Measurements from ENCODE around the gene ZNF672. TPM values are rescaled to one million over a fixed set of nuclear protein-coding genes. Genes with fewer than 3 reads are reported as not detected.
A peak's percentile ranks its signal among the peaks of the same experiment; 100 is the strongest.
"Not testable (repeated sequence)": the region's sequence is repeated elsewhere in the genome, so short reads cannot be mapped to it uniquely, and the experiment has no call there.

Gene ZNF672
- total RNA-seq, 1 experiment from 2014 or later = 16.7 TPM

- Histone ChIP-seq H3K36me3 (ENCODE audit: insufficient read depth, low read length) (no peaks in the 10 kb centered on the region), H3K9ac (ENCODE audit: low read length) (peak overlapping the region; percentile 78), H3K79me2 (ENCODE audit: low read length) (peaks cover 2% of the 10 kb centered on the region), H3K9me3 (ENCODE audit: low read length) (no peaks in the 10 kb centered on the region), H3K4me2 (ENCODE audit: low read depth, low read length, poor library complexity, severe bottlenecking) (peak overlapping the region; percentile 83), H3K9me2 (replicated peaks; ENCODE audit: insufficient read depth, low read length) (no peaks in the 10 kb centered on the region), H3K4me1 (ENCODE audit: low read length) (peaks cover 34% of the 10 kb centered on the region), H3K27ac (ENCODE audit: low read length) (no peak overlapping the region), H2AFZ (ENCODE audit: low read length) (peak overlapping the region; percentile 89), H4K20me1 (ENCODE audit: insufficient read depth, low read depth, low read length) (no peaks in the 10 kb centered on the region), H3K4me3 (ENCODE audit: low read length) (peak overlapping the region; percentile 75), H3K27me3 (ENCODE audit: low read length) (no peaks in the 10 kb centered on the region)
- DNase-seq = peak; percentile 89
Observed at GRCh38 chr1:248862998-248863881, 25.2 kb downstream of the ZNF672 start.

GRCh38 chr1:248871837-248872401 is 33.9 kb downstream of the ZNF672 start:
- H3K36me3 ChIP-seq (ENCODE audit: insufficient read depth, low read length) = no peaks in the 10 kb centered on the region
- H3K9me3 ChIP-seq (ENCODE audit: low read length) = no peaks in the 10 kb centered on the region
- H3K4me3 ChIP-seq (ENCODE audit: low read length) = no peak overlapping the region
- H2AFZ ChIP-seq (ENCODE audit: low read length) = no peak overlapping the region
- H3K27ac ChIP-seq (ENCODE audit: low read length) = no peak overlapping the region
- peak; percentile 29 for DNase-seq
- H3K79me2 ChIP-seq (ENCODE audit: low read length) = no peaks in the 10 kb centered on the region
- no peak overlapping the region for H3K9ac ChIP-seq (ENCODE audit: low read length)
- no peaks in the 10 kb centered on the region for H3K27me3 ChIP-seq (ENCODE audit: low read length)
- H3K9me2 ChIP-seq (replicated peaks; ENCODE audit: insufficient read depth, low read length) = no peaks in the 10 kb centered on the region
- H3K4me2 ChIP-seq (ENCODE audit: low read depth, low read length, poor library complexity, severe bottlenecking) = peak overlapping the region; percentile 68
- no peaks in the 10 kb centered on the region for H4K20me1 ChIP-seq (ENCODE audit: insufficient read depth, low read depth, low read length)
- peaks cover 25% of the 10 kb centered on the region for H3K4me1 ChIP-seq (ENCODE audit: low read length)

- H4K20me1 ChIP-seq (ENCODE audit: insufficient read depth, low read depth, low read length) = no peaks in the 10 kb centered on the region
- H3K4me1 ChIP-seq (ENCODE audit: low read length) = peaks cover 25% of the 10 kb centered on the region
- H3K79me2 ChIP-seq (ENCODE audit: low read length) = no peaks in the 10 kb centered on the region
- peak overlapping the region; percentile 68 for H3K4me2 ChIP-seq (ENCODE audit: low read depth, low read length, poor library complexity, severe bottlenecking)
- H3K9me2 ChIP-seq (replicated peaks; ENCODE audit: insufficient read depth, low read length) = no peaks in the 10 kb centered on the region
- peak overlapping the region; percentile 70 for H3K9ac ChIP-seq (ENCODE audit: low read length)
- H3K27me3 ChIP-seq (ENCODE audit: low read length) = no peaks in the 10 kb centered on the region
- H2AFZ ChIP-seq (ENCODE audit: low read length) = peak overlapping the region; percentile 94
- H3K27ac ChIP-seq (ENCODE audit: low read length) = peak overlapping the region; percentile 45
- H3K36me3 ChIP-seq (ENCODE audit: insufficient read depth, low read length) = no peaks in the 10 kb centered on the region
- H3K9me3 ChIP-seq (ENCODE audit: low read length) = no peaks in the 10 kb centered on the region
- peak overlapping the region; percentile 77 for H3K4me3 ChIP-seq (ENCODE audit: low read length)
- peak; percentile 82 for DNase-seq
Observed at GRCh38 chr1:248872752-248873408, 34.9 kb downstream of the ZNF672 start.

- no peaks in the 10 kb centered on the region for H3K79me2 ChIP-seq (ENCODE audit: low read length)
- H3K27me3 ChIP-seq (ENCODE audit: low read length) = no peaks in the 10 kb centered on the region
- H3K9me3 ChIP-seq (ENCODE audit: low read length) = no peaks in the 10 kb centered on the region
- peak; percentile 98 for DNase-seq
- peak overlapping the region; percentile 70 for H3K9ac ChIP-seq (ENCODE audit: low read length)
- H3K36me3 ChIP-seq (ENCODE audit: insufficient read depth, low read length) = no peaks in the 10 kb centered on the region
- H3K4me1 ChIP-seq (ENCODE audit: low read length) = peaks cover 25% of the 10 kb centered on the region
- H3K27ac ChIP-seq (ENCODE audit: low read length) = peak overlapping the region; percentile 45
- peak overlapping the region; percentile 68 for H3K4me2 ChIP-seq (ENCODE audit: low read depth, low read length, poor library complexity, severe bottlenecking)
- peak overlapping the region; percentile 77 for H3K4me3 ChIP-seq (ENCODE audit: low read length)
- peak overlapping the region; percentile 94 for H2AFZ ChIP-seq (ENCODE audit: low read length)
- H3K9me2 ChIP-seq (replicated peaks; ENCODE audit: insufficient read depth, low read length) = no peaks in the 10 kb centered on the region
- H4K20me1 ChIP-seq (ENCODE audit: insufficient read depth, low read depth, low read length) = no peaks in the 10 kb centered on the region
Observed at GRCh38 chr1:248873409-248873992, 35.5 kb downstream of the ZNF672 start.

GRCh38 chr1:248873993-248874533 is 36.0 kb downstream of the ZNF672 start:
- H3K4me2 ChIP-seq (ENCODE audit: low read depth, low read length, poor library complexity, severe bottlenecking) = peak overlapping the region; percentile 68
- no peak overlapping the region for H2AFZ ChIP-seq (ENCODE audit: low read length)
- H4K20me1 ChIP-seq (ENCODE audit: insufficient read depth, low read depth, low read length) = no peaks in the 10 kb centered on the region
- H3K4me1 ChIP-seq (ENCODE audit: low read length) = peaks cover 23% of the 10 kb centered on the region
- H3K9me3 ChIP-seq (ENCODE audit: low read length) = no peaks in the 10 kb centered on the region
- H3K36me3 ChIP-seq (ENCODE audit: insufficient read depth, low read length) = no peaks in the 10 kb centered on the region
- H3K9ac ChIP-seq (ENCODE audit: low read length) = peak overlapping the region; percentile 70
- DNase-seq = peak; percentile 93
- H3K9me2 ChIP-seq (replicated peaks; ENCODE audit: insufficient read depth, low read length) = no peaks in the 10 kb centered on the region
- peak overlapping the region; percentile 77 for H3K4me3 ChIP-seq (ENCODE audit: low read length)
- H3K27me3 ChIP-seq (ENCODE audit: low read length) = no peaks in the 10 kb centered on the region
- H3K79me2 ChIP-seq (ENCODE audit: low read length) = no peaks in the 10 kb centered on the region
- 0 out of 2 replicates have a peak overlapping the region, but pooled peaks have one; percentile 12 for H3K27ac ChIP-seq (ENCODE audit: low read length)

- H3K9me3 ChIP-seq (ENCODE audit: low read length) = no peaks in the 10 kb centered on the region
- peaks cover 19% of the 10 kb centered on the region for H3K4me1 ChIP-seq (ENCODE audit: low read length)
- no peaks in the 10 kb centered on the region for H3K79me2 ChIP-seq (ENCODE audit: low read length)
- no peak overlapping the region for H3K4me3 ChIP-seq (ENCODE audit: low read length)
- no peaks in the 10 kb centered on the region for H3K9me2 ChIP-seq (replicated peaks; ENCODE audit: insufficient read depth, low read length)
- no peak overlapping the region for H3K27ac ChIP-seq (ENCODE audit: low read length)
- no peaks in the 10 kb centered on the region for H3K36me3 ChIP-seq (ENCODE audit: insufficient read depth, low read length)
- no peak for DNase-seq
- no peaks in the 10 kb centered on the region for H4K20me1 ChIP-seq (ENCODE audit: insufficient read depth, low read depth, low read length)
- H3K27me3 ChIP-seq (ENCODE audit: low read length) = no peaks in the 10 kb centered on the region
- H3K9ac ChIP-seq (ENCODE audit: low read length) = no peak overlapping the region
- no peak overlapping the region for H3K4me2 ChIP-seq (ENCODE audit: low read depth, low read length, poor library complexity, severe bottlenecking)
- H2AFZ ChIP-seq (ENCODE audit: low read length) = no peak overlapping the region
Observed at GRCh38 chr1:248881261-248881660, 43.2 kb downstream of the ZNF672 start.

- H3K9me2 ChIP-seq (replicated peaks; ENCODE audit: insufficient read depth, low read length); H3K4me3 ChIP-seq (ENCODE audit: low read length); DNase-seq; H3K4me2 ChIP-seq (ENCODE audit: low read depth, low read length, poor library complexity, severe bottlenecking); H3K36me3 ChIP-seq (ENCODE audit: insufficient read depth, low read length); H3K9me3 ChIP-seq (ENCODE audit: low read length); H3K79me2 ChIP-seq (ENCODE audit: low read length); H2AFZ ChIP-seq (ENCODE audit: low read length); H4K20me1 ChIP-seq (ENCODE audit: insufficient read depth, low read depth, low read length); H3K27me3 ChIP-seq (ENCODE audit: low read length); H3K27ac ChIP-seq (ENCODE audit: low read length); H3K9ac ChIP-seq (ENCODE audit: low read length): not testable (repeated sequence)
- peaks cover 23% of the 10 kb centered on the region for H3K4me1 ChIP-seq (ENCODE audit: low read length)
Observed at GRCh38 chr1:248882427-248882826, 44.4 kb downstream of the ZNF672 start.

Measured in Karpas-422 (cell line).